Gastrocnemius medialis (tissue), 4 donors: Measurements from ENCODE around the gene SMIM45.

Source experiments
- ATAC-seq, 2 donors: fragments of 150-250 bp; one replicate each; pipeline ENCODE4 v1.9.1; 2016
- DNase-seq, 2 donors: peaks; one replicate each; pipeline ENCODE4 v3.0.0-alpha.2; 2019
- H3K27ac ChIP-seq, 4 donors: fragments of 200-600 bp; sonication (generic); 1 replicate in 1 of 4; 2 replicates in 3 of 4; pipeline ENCODE4 v1.5.1; 2016 to 2018; ENCODE audit warnings: mild to moderate bottlenecking in 2 of 4, moderate library complexity in 1 of 4
- H3K27me3 ChIP-seq, 3 donors: fragments of 200-600 bp; sonication (generic) in 2 of 3; 1 replicate in 1 of 3; 2 replicates in 2 of 3; pipeline versions ENCODE4 v1.5.1 to v1.6.0; 2016 to 2019; ENCODE audit warnings: mild to moderate bottlenecking in 1 of 3, moderate library complexity in 1 of 3
- H3K36me3 ChIP-seq, 2 donors: fragments of 200-600 bp; sonication (generic) in 1 of 2; one replicate each; pipeline ENCODE4 v1.5.1; 2017 to 2018
- H3K4me1 ChIP-seq, 2 donors: fragments of 200-600 bp; sonication (generic) in 1 of 2; one replicate each; pipeline ENCODE4 v1.5.1; 2016 to 2017; ENCODE audit warnings: mild to moderate bottlenecking in 2 of 2
- H3K4me3 ChIP-seq, 4 donors: fragments of 200-600 bp; sonication (generic) in 3 of 4; 1 replicate in 1 of 4; 2 replicates in 3 of 4; pipeline ENCODE4 v1.5.1; 2016 to 2019; ENCODE audit warnings: mild to moderate bottlenecking in 2 of 4
- H3K9me3 ChIP-seq, 3 donors: fragments of 200-600 bp; sonication (generic) in 2 of 3; 1 replicate in 1 of 3; 2 replicates in 2 of 3; pipeline ENCODE4 v1.5.1; 2016 to 2019
- CTCF ChIP-seq, 5 experiments: fragments of 450-650 bp in 3 of 5; fragments of 200-600 bp in 2 of 5; sonication (generic) in 2 of 5; IDR thresholded peaks in 4 of 5; conservative IDR thresholded peaks in 1 of 5; 1 replicate in 4 of 5; 2 replicates in 1 of 5; pipeline ENCODE4 v1.5.1; 2016 to 2019; ENCODE audit warnings: antibody characterized with exemption in 5 of 5, mild to moderate bottlenecking in 3 of 5, moderate library complexity in 3 of 5
- POLR2A ChIP-seq, 2 donors: fragments of 450-650 bp; IDR thresholded peaks; one replicate each; pipeline ENCODE4 v1.6.1; 2017; ENCODE audit warnings: antibody characterized with exemption in 2 of 2, mild to moderate bottlenecking in 2 of 2, moderate library complexity in 2 of 2
- in situ Hi-C, 4 donors: fragments of 200-750 bp; cut with MboI; loops; one replicate each; pipeline versions ENCODE4 v1.15.0 to v1.8.0; 2017; ENCODE audit warnings: low sequenced_read_pairs in 4 of 4
- intact Hi-C: fragments of 100-400 bp; cut with DNase I; formaldehyde crosslinking; loops from one replicate; pipeline ENCODE4 v1.15.1; 2023; ENCODE audit warnings: low total_unique reads

The SMIM45 gene

GRCh38 chr22:41931701-41932269 is 20.2 kb upstream of the SMIM45 start:
- Histone ChIP-seq H3K9me3 (no peaks in the 10 kb centered on the region), H3K27ac (no peak overlapping the region), H3K27me3 (no peaks in the 10 kb centered on the region), H3K36me3 (no peaks in the 10 kb centered on the region), H3K4me1 (peaks cover 5 to 10% of the 10 kb centered on the region in 2 donors), H3K4me3 (no peak overlapping the region)
- in situ Hi-C loops, result no loop called here
- intact Hi-C loops, result no loop called here
- TF ChIP-seq POLR2A (IDR thresholded peaks at IDR 0.05), result no peak
- TF ChIP-seq CTCF (IDR thresholded peaks at IDR 0.05 in 4 of 5, conservative IDR thresholded peaks at IDR 0.05 in 1 of 5), result no peak
- DNase-seq (no peak), ATAC-seq (no peak)

- intact Hi-C loops (no loop called here), in situ Hi-C loops (no loop called here)
- ATAC-seq, result no peak
- H3K36me3 ChIP-seq, result no peaks in the 10 kb centered on the region
- H3K27ac ChIP-seq, result no peak overlapping the region
- H3K4me3 ChIP-seq, result no peak overlapping the region
- H3K27me3 ChIP-seq, result no peaks in the 10 kb centered on the region
- TF ChIP-seq CTCF (IDR thresholded peaks at IDR 0.05 in 4 of 5, conservative IDR thresholded peaks at IDR 0.05 in 1 of 5) (no peak), POLR2A (IDR thresholded peaks at IDR 0.05) (no peak)
- DNase-seq, result no peak
- no peaks in the 10 kb centered on the region for H3K9me3 ChIP-seq
- peaks cover 5 to 10% of the 10 kb centered on the region in 2 donors for H3K4me1 ChIP-seq
These were observed 19.6 kb upstream of the SMIM45 start for GRCh38 chr22:41932353-41932752.

- ATAC-seq (no peak), DNase-seq (no peak)
- H3K27me3 ChIP-seq, result no peaks in the 10 kb centered on the region
- H3K9me3 ChIP-seq, result no peaks in the 10 kb centered on the region
- H3K36me3 ChIP-seq, result no peaks in the 10 kb centered on the region
- H3K4me3 ChIP-seq, result no peak overlapping the region
- TF ChIP-seq CTCF (IDR thresholded peaks at IDR 0.05 in 4 of 5, conservative IDR thresholded peaks at IDR 0.05 in 1 of 5) (no peak), POLR2A (IDR thresholded peaks at IDR 0.05) (no peak)
- no peak overlapping the region for H3K27ac ChIP-seq
- in situ Hi-C loops (no loop called here), intact Hi-C loops (no loop called here)
- H3K4me1 ChIP-seq, result peaks cover 5 to 12% of the 10 kb centered on the region in 2 donors
These were observed 18.4 kb upstream of the SMIM45 start for GRCh38 chr22:41933411-41934177.

GRCh38 chr22:41934284-41935014 is 17.5 kb upstream of the SMIM45 start:
- no peaks in the 10 kb centered on the region for H3K9me3 ChIP-seq
- peak overlapping the region in 2 of 4 donors; percentile 46 to 78 for H3K27ac ChIP-seq
- no peaks in the 10 kb centered on the region for H3K36me3 ChIP-seq
- TF ChIP-seq POLR2A (IDR thresholded peaks at IDR 0.05) (no peak), CTCF (IDR thresholded peaks at IDR 0.05 in 4 of 5, conservative IDR thresholded peaks at IDR 0.05 in 1 of 5) (no peak)
- DNase-seq, result no peak
- intact Hi-C loops, result no loop called here
- H3K27me3 ChIP-seq, result no peaks in the 10 kb centered on the region
- peak in 1 of 2 donors; percentile 14 for ATAC-seq
- in situ Hi-C loops, result no loop called here
- H3K4me3 ChIP-seq, result no peak overlapping the region
- peaks cover 8 to 21% of the 10 kb centered on the region in 2 donors for H3K4me1 ChIP-seq
